ENCODE results near the gene CD160.

CD160 gene

DNA sequence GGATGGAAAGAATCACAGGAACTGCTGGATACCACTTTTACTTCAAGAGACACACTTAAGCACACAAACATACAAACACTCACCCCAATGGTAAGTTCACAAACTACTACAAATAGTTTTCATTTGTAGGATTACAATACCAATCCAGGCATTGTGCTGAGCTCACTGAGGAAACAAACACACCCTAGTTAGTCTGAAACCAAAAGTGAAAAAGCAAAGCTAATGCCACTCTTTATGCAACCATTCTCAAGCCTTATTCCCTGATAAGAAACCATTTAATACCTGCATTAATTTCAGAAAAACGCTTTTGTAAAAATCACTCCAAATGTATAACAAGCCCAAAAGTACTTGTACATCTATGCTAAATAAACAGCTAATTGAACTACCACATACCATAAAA, 66.2 kb downstream of the CD160 start:
- Histone ChIP-seq H3K9ac (ENCODE audit: low read length) (no peak overlapping the region), H3K4me3 (ENCODE audit: low read length) (no peak overlapping the region), H3K9me3 (ENCODE audit: control insufficient read depth, low read depth, low read length) (no peaks in the 10 kb centered on the region), H3K27me3 (ENCODE audit: control insufficient read depth, insufficient read depth, low read length) (no peaks in the 10 kb centered on the region), H3K27ac (ENCODE audit: low read length) (no peak overlapping the region), H3K36me3 (ENCODE audit: control insufficient read depth, low read depth, low read length) (no peaks in the 10 kb centered on the region), H3K4me1 (ENCODE audit: control insufficient read depth, low read depth, low read length) (no peaks in the 10 kb centered on the region)

- H3K4me3 ChIP-seq (ENCODE audit: low read length) = no peak overlapping the region
- no peaks in the 10 kb centered on the region for H3K36me3 ChIP-seq (ENCODE audit: control insufficient read depth, low read depth, low read length)
- no peaks in the 10 kb centered on the region for H3K4me1 ChIP-seq (ENCODE audit: control insufficient read depth, low read depth, low read length)
- no peak overlapping the region for H3K27ac ChIP-seq (ENCODE audit: low read length)
- no peak overlapping the region for H3K9ac ChIP-seq (ENCODE audit: low read length)
- H3K27me3 ChIP-seq (ENCODE audit: control insufficient read depth, insufficient read depth, low read length) = no peaks in the 10 kb centered on the region
- H3K9me3 ChIP-seq (ENCODE audit: control insufficient read depth, low read depth, low read length) = no peaks in the 10 kb centered on the region
These were observed 67.0 kb downstream of the CD160 start for GRCh38 chr1:145786271-145786670.

GRCh38 chr1:145788580-145788979, 69.3 kb downstream of the CD160 start:
- no peak overlapping the region for H3K4me3 ChIP-seq (ENCODE audit: low read length)
- H3K9me3 ChIP-seq (ENCODE audit: control insufficient read depth, low read depth, low read length) = no peaks in the 10 kb centered on the region
- no peak overlapping the region for H3K27ac ChIP-seq (ENCODE audit: low read length)
- H3K27me3 ChIP-seq (ENCODE audit: control insufficient read depth, insufficient read depth, low read length) = no peaks in the 10 kb centered on the region
- H3K4me1 ChIP-seq (ENCODE audit: control insufficient read depth, low read depth, low read length) = no peaks in the 10 kb centered on the region
- no peaks in the 10 kb centered on the region for H3K36me3 ChIP-seq (ENCODE audit: control insufficient read depth, low read depth, low read length)
- H3K9ac ChIP-seq (ENCODE audit: low read length) = no peak overlapping the region

Measured in iPS-18a (cell line).